Fibroblast of skin of back (primary cell): ENCODE measurements around the gene NTMT1.

Experiments used
- DNase-seq: peaks from one replicate; pipeline ENCODE4 v3.0.0-alpha.2; 2013

The NTMT1 gene

GRCh38 chr9:129679537-129679936, 53.6 kb downstream of the NTMT1 start:
- DNase-seq = no peak

- DNase-seq = no peak
These were observed 56.0 kb downstream of the NTMT1 start for GRCh38 chr9:129681924-129682323.

GRCh38 chr9:129682381-129682780, 56.4 kb downstream of the NTMT1 start:
- DNase-seq = peak; percentile 66

- DNase-seq = peak; percentile 65
These were observed 59.4 kb downstream of the NTMT1 start for GRCh38 chr9:129685220-129685932.
